Measurements from ENCODE around the gene C1orf226.

The C1orf226 gene

DNA sequence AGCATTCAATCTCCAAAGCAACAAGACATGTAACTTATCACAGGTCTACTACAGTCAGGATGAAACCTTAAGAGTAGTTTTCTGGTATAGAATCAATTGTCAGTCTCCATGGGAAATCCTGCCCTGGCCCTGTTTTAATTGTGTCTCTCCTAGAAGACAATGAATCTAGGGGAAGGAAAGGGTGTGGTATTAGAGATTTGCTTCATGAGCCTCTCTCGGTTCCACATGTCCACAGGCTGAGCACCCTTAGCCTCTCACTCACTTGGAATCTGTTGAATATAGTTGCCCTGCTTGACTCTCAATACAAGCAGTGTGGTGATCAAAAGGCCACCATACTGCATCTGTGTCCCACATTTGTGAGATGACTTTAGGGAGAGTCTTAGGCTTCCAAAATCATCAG lies 22.6 kb upstream of the C1orf226 start:
- no peaks in the 10 kb centered on the region for H3K9me3 ChIP-seq (ENCODE audit: insufficient read depth, low read length)
- H3K27ac ChIP-seq (ENCODE audit: low read depth, low read length): no peak overlapping the region
- H3K9me2 ChIP-seq (replicated peaks; ENCODE audit: insufficient read depth, low read length): no peaks in the 10 kb centered on the region
- no peak overlapping the region for H2AFZ ChIP-seq (ENCODE audit: low read depth, low read length, severe bottlenecking)
- H3K36me3 ChIP-seq (ENCODE audit: low read length): no peaks in the 10 kb centered on the region
- no peaks in the 10 kb centered on the region for H3K79me2 ChIP-seq (ENCODE audit: insufficient read depth, low read length)
- H3F3A ChIP-seq (ENCODE audit: insufficient read depth): no peaks in the 10 kb centered on the region
- TF ChIP-seq, protein P1, sequence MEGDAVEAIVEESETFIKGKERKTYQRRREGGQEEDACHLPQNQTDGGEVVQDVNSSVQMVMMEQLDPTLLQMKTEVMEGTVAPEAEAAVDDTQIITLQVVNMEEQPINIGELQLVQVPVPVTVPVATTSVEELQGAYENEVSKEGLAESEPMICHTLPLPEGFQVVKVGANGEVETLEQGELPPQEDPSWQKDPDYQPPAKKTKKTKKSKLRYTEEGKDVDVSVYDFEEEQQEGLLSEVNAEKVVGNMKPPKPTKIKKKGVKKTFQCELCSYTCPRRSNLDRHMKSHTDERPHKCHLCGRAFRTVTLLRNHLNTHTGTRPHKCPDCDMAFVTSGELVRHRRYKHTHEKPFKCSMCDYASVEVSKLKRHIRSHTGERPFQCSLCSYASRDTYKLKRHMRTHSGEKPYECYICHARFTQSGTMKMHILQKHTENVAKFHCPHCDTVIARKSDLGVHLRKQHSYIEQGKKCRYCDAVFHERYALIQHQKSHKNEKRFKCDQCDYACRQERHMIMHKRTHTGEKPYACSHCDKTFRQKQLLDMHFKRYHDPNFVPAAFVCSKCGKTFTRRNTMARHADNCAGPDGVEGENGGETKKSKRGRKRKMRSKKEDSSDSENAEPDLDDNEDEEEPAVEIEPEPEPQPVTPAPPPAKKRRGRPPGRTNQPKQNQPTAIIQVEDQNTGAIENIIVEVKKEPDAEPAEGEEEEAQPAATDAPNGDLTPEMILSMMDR (IDR thresholded peaks at IDR 0.05; ENCODE audit: insufficient read depth, low read length, poor library complexity, severe bottlenecking): no peak
- TF ChIP-seq EZH2phosphoT487 (conservative IDR thresholded peaks at IDR 0.05; ENCODE audit: low read length): no peak
- no peak overlapping the region for H3K4me2 ChIP-seq (ENCODE audit: low read depth, low read length, poor library complexity, severe bottlenecking)
- no peaks in the 10 kb centered on the region for H4K20me1 ChIP-seq (ENCODE audit: low read depth, low read length)
- no peak overlapping the region for H3K4me3 ChIP-seq (ENCODE audit: insufficient read depth, low read length, poor library complexity, severe bottlenecking)
- no peak overlapping the region for H3K9ac ChIP-seq (ENCODE audit: low read length)
- no peaks in the 10 kb centered on the region for H3K27me3 ChIP-seq (ENCODE audit: low read length)

DNA sequence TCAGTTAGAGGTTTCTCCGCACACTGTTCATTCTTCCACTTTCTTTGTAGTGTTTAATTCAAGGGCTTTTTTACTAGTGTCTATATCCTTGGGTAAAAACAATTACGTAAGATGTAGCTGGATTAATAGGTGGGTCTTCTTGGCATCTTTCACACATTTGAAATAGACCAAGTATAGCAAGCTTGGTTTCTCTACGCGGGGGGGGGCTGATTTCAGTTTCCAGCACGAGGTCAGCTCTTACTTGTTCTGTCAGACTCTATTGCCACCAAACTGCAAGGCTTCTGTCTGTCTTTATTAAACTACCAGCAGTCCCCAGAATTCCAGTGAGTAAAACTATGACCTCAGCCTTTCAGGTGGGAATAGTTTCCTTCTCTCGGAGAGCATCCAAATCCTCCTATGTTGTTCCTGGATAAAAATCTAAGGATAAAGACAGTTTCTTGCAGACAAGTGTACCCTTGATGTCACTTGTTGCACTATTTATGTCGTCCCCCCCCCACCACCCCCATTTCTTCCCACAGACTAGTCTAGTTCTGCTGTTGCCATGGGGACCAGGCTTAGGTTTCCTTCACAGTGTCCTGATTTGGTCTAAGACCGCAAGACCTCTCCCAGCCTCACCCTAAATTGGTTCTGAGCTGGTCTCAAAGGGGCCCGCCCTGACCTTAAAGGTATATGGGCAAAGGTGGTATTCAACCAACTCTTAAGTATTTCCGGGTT lies 21.8 kb upstream of the C1orf226 start:
- no peaks in the 10 kb centered on the region for H3K9me3 ChIP-seq (ENCODE audit: insufficient read depth, low read length)
- no peaks in the 10 kb centered on the region for H3F3A ChIP-seq (ENCODE audit: insufficient read depth)
- no peaks in the 10 kb centered on the region for H3K27me3 ChIP-seq (ENCODE audit: low read length)
- H2AFZ ChIP-seq (ENCODE audit: low read depth, low read length, severe bottlenecking): no peak overlapping the region
- no peaks in the 10 kb centered on the region for H3K36me3 ChIP-seq (ENCODE audit: low read length)
- H3K79me2 ChIP-seq (ENCODE audit: insufficient read depth, low read length): no peaks in the 10 kb centered on the region
- no peak overlapping the region for H3K4me2 ChIP-seq (ENCODE audit: low read depth, low read length, poor library complexity, severe bottlenecking)
- H3K4me3 ChIP-seq (ENCODE audit: insufficient read depth, low read length, poor library complexity, severe bottlenecking): no peak overlapping the region
- no peak overlapping the region for H3K27ac ChIP-seq (ENCODE audit: low read depth, low read length)
- no peak for TF ChIP-seq EZH2phosphoT487 (conservative IDR thresholded peaks at IDR 0.05; ENCODE audit: low read length)
- TF ChIP-seq, protein P1 (IDR thresholded peaks at IDR 0.05; ENCODE audit: insufficient read depth, low read length, poor library complexity, severe bottlenecking): no peak
- no peak overlapping the region for H3K9ac ChIP-seq (ENCODE audit: low read length)
- no peaks in the 10 kb centered on the region for H3K9me2 ChIP-seq (replicated peaks; ENCODE audit: insufficient read depth, low read length)
- H4K20me1 ChIP-seq (ENCODE audit: low read depth, low read length): no peaks in the 10 kb centered on the region

DNA sequence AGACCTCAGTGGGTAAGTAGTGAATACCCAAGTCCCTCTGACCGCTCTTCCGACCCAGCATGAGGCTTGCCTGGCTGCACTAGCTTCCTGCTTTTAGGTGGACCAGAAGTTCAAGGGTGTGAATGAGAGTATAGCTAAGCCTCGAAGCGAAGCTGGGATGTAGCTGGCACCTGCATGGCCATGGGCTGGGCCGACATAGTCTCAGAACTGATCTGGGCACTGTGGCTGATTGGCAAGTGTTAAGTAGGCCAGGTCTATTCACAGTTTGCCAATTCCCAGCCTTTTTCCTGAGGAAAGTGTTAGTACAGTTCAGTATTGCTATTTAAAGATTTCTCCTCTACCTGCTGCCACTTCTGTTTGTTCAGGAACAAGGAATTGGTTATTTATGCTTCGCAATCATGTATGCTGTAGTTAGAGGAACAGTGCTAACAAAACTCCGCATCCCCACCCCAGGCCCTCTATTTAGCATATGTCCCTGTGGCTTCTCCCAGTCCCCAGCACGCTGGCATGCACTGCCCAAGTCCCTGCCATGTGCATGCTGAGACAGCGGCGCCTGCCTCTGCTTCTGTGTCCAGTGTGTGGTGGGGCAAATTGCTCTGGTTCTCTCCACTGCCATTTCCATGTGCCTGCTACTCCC lies 21.2 kb upstream of the C1orf226 start:
- Histone ChIP-seq H2AFZ (ENCODE audit: low read depth, low read length, severe bottlenecking) (no peak overlapping the region), H3K27ac (ENCODE audit: low read depth, low read length) (no peak overlapping the region), H3K9me3 (ENCODE audit: insufficient read depth, low read length) (no peaks in the 10 kb centered on the region), H3F3A (ENCODE audit: insufficient read depth) (no peaks in the 10 kb centered on the region), H4K20me1 (ENCODE audit: low read depth, low read length) (no peaks in the 10 kb centered on the region), H3K9me2 (replicated peaks; ENCODE audit: insufficient read depth, low read length) (no peaks in the 10 kb centered on the region), H3K4me2 (ENCODE audit: low read depth, low read length, poor library complexity, severe bottlenecking) (no peak overlapping the region), H3K9ac (ENCODE audit: low read length) (no peak overlapping the region), H3K27me3 (ENCODE audit: low read length) (no peaks in the 10 kb centered on the region), H3K79me2 (ENCODE audit: insufficient read depth, low read length) (no peaks in the 10 kb centered on the region), H3K4me3 (ENCODE audit: insufficient read depth, low read length, poor library complexity, severe bottlenecking) (no peak overlapping the region), H3K36me3 (ENCODE audit: low read length) (no peaks in the 10 kb centered on the region)
- TF ChIP-seq, protein P1 (IDR thresholded peaks at IDR 0.05; ENCODE audit: insufficient read depth, low read length, poor library complexity, severe bottlenecking): no peak
- no peak for TF ChIP-seq EZH2phosphoT487 (conservative IDR thresholded peaks at IDR 0.05; ENCODE audit: low read length)

Measured in SU-DHL-6 (cell line).